Fibroblast of lung (primary cell): ENCODE data around the gene ULK3. TPM values are rescaled to one million over a fixed set of nuclear protein-coding genes. Genes with fewer than 3 reads are reported as not detected.

ENCODE experiments used
- DNase-seq, 2 donors: peaks; one replicate each; pipeline versions ENCODE4 v3.0.0 to v3.0.0-alpha.2; 2010; ENCODE audit warnings: low read depth in 2 of 2
- H2AFZ ChIP-seq: 2 replicates; pipeline ENCODE4 v1.5.1; 2012; ENCODE audit warnings: low read length, control low read depth, inconsistent platforms
- H3K27ac ChIP-seq: 2 replicates; pipeline ENCODE4 v1.5.1; 2011; ENCODE audit warnings: low read length, control low read depth; ENCODE audit not compliant: insufficient read depth
- H3K27me3 ChIP-seq: 2 replicates; pipeline ENCODE4 v1.5.1; 2011; ENCODE audit warnings: mild to moderate bottlenecking, low read length; ENCODE audit not compliant: control insufficient read depth, insufficient read depth
- H3K36me3 ChIP-seq: 2 replicates; pipeline ENCODE4 v1.5.1; 2011; ENCODE audit warnings: low read length; ENCODE audit not compliant: control insufficient read depth, insufficient read depth
- H3K4me1 ChIP-seq: 2 replicates; pipeline ENCODE4 v1.5.1; 2011; ENCODE audit warnings: low read length; ENCODE audit not compliant: control insufficient read depth, insufficient read depth; ENCODE audit errors: extremely low read depth
- H3K4me2 ChIP-seq: 2 replicates; pipeline ENCODE4 v1.5.1; 2011; ENCODE audit warnings: low read length, control low read depth; ENCODE audit not compliant: insufficient read depth; ENCODE audit errors: extremely low read depth
- H3K4me3 ChIP-seq, 4 experiments: fragments of 200-600 bp in 1 of 4; sonication (generic) in 1 of 4; replicated peaks in 1 of 4; 2 replicates each; pipeline ENCODE4 v1.5.1; 2011 to 2016; ENCODE audit warnings: low read length in 4 of 4, low read depth in 3 of 4, mild to moderate bottlenecking in 3 of 4, control low read depth in 2 of 4, inconsistent platforms in 1 of 4, mixed read lengths in 1 of 4; ENCODE audit not compliant: insufficient read depth in 1 of 4; ENCODE audit errors: control extremely low read depth in 1 of 4
- H3K79me2 ChIP-seq: 2 replicates; pipeline ENCODE4 v1.5.1; 2012; ENCODE audit warnings: mild to moderate bottlenecking, low read length, inconsistent platforms; ENCODE audit not compliant: control insufficient read depth, insufficient read depth
- H3K9ac ChIP-seq: 2 replicates; pipeline ENCODE4 v1.5.1; 2011; ENCODE audit warnings: mild to moderate bottlenecking, low read length, control low read depth; ENCODE audit not compliant: insufficient read depth
- H3K9me3 ChIP-seq: 2 replicates; pipeline ENCODE4 v1.5.1; 2012; ENCODE audit warnings: low read depth, low read length; ENCODE audit not compliant: control insufficient read depth, insufficient read depth
- H4K20me1 ChIP-seq: 2 replicates; pipeline ENCODE4 v1.5.1; 2011; ENCODE audit warnings: low read length; ENCODE audit not compliant: control insufficient read depth, insufficient read depth; ENCODE audit errors: extremely low read depth
- CTCF ChIP-seq, 2 donors: IDR thresholded peaks in 1 of 2; conservative IDR thresholded peaks in 1 of 2; 1 replicate in 1 of 2; 2 replicates in 1 of 2; pipeline ENCODE4 v1.5.1; 2011 to 2012; ENCODE audit warnings: low read length in 2 of 2, control low read depth in 1 of 2, inconsistent platforms in 1 of 2, low read depth in 1 of 2, mild to moderate bottlenecking in 1 of 2
- EZH2 ChIP-seq: IDR thresholded peaks from 2 replicates; pipeline ENCODE4 v1.5.1; 2012; ENCODE audit warnings: low read length, control low read depth, mild to moderate bottlenecking; ENCODE audit errors: missing control alignments
- polyA plus RNA-seq, 2 donors: library from polyadenylated mRNA; depleted of rRNA in 1 of 2; stranded (reverse) in 1 of 2; unstranded in 1 of 2; fragments of >200 nt; gene quantifications; 2 replicates each; pipeline ENCODE4 v1.2.1, GENCODE V29; 2011 to 2012; ENCODE audit warnings: missing spikeins in 1 of 2
- total RNA-seq: library from RNA; depleted of rRNA; stranded (reverse); fragments of >200 nt; gene quantifications from 2 replicates; pipeline ENCODE4 v1.2.1, GENCODE V29; 2014

Gene ULK3
- total and polyA plus RNA-seq, 2 donors (not counting 1 experiment from before 2014, with no cell fraction given), result 8.8 to 11.4 TPM

- TF ChIP-seq CTCF (conservative IDR thresholded peaks at IDR 0.05 in 1 of 2, IDR thresholded peaks at IDR 0.05 in 1 of 2; ENCODE audit: low read depth in 1 of 2, low read length in 2 of 2) (no peak), EZH2 (no peak)
- H2AFZ ChIP-seq, result peak overlapping the region; percentile 33
- peaks cover 4% of the 10 kb centered on the region for H3K79me2 ChIP-seq
- H3K36me3 ChIP-seq, result peaks cover 9% of the 10 kb centered on the region
- H4K20me1 ChIP-seq, result no peaks in the 10 kb centered on the region
- H3K4me2 ChIP-seq, result peak overlapping the region; percentile 97
- DNase-seq, result no peak
- peak overlapping the region; percentile 88 to 95 (median 91) for H3K4me3 ChIP-seq
- H3K27ac ChIP-seq, result peak overlapping the region; percentile 63
- no peaks in the 10 kb centered on the region for H3K9me3 ChIP-seq
- H3K9ac ChIP-seq, result no peak overlapping the region
- H3K4me1 ChIP-seq, result peaks cover 4% of the 10 kb centered on the region
- H3K27me3 ChIP-seq, result no peaks in the 10 kb centered on the region
Observed at GRCh38 chr15:74890665-74890960, 47.7 kb upstream of the ULK3 start.

- peak within 1 kb of the TSS; percentile 97 for H3K4me2 ChIP-seq
- peaks cover 9% of the 10 kb centered on the region for H3K36me3 ChIP-seq
- H3K9ac ChIP-seq, result peak within 1 kb of the TSS; percentile 81
- peak within 1 kb of the TSS; percentile 99 for H2AFZ ChIP-seq
- H3K9me3 ChIP-seq, result no peaks in the 10 kb centered on the region
- H4K20me1 ChIP-seq, result no peaks in the 10 kb centered on the region
- no peaks in the 10 kb centered on the region for H3K27me3 ChIP-seq
- no peak for TF ChIP-seq CTCF (conservative IDR thresholded peaks at IDR 0.05 in 1 of 2, IDR thresholded peaks at IDR 0.05 in 1 of 2; ENCODE audit: low read depth in 1 of 2, low read length in 2 of 2)
- no peak for TF ChIP-seq EZH2
- H3K27ac ChIP-seq, result peak within 1 kb of the TSS; percentile 63
- peaks cover 4% of the 10 kb centered on the region for H3K79me2 ChIP-seq
- H3K4me3 ChIP-seq, result peak within 1 kb of the TSS; percentile 88 to 95 (median 91)
- peak; percentile 74 to 78 for DNase-seq
- peaks cover 4% of the 10 kb centered on the region for H3K4me1 ChIP-seq
Observed at GRCh38 chr15:74889883-74890664, 47.1 kb upstream of the ULK3 start, which contains the start of gene MPI. MPI (plus strand) TSS chr15:74890042; CDS start chr15:74890074, 32 bp downstream.

- DNase-seq, result peak; percentile 39 to 65
- peaks cover 9% of the 10 kb centered on the region for H3K36me3 ChIP-seq
- peak overlapping the region; percentile 97 for H3K4me2 ChIP-seq
- H4K20me1 ChIP-seq, result no peaks in the 10 kb centered on the region
- H3K4me1 ChIP-seq, result peaks cover 4% of the 10 kb centered on the region
- no peak overlapping the region for H3K9ac ChIP-seq
- H3K9me3 ChIP-seq, result no peaks in the 10 kb centered on the region
- peak overlapping the region; percentile 99 for H2AFZ ChIP-seq
- peak overlapping the region; percentile 88 to 95 (median 91) for H3K4me3 ChIP-seq
- peaks cover 4% of the 10 kb centered on the region for H3K79me2 ChIP-seq
- no peak for TF ChIP-seq CTCF (conservative IDR thresholded peaks at IDR 0.05 in 1 of 2, IDR thresholded peaks at IDR 0.05 in 1 of 2; ENCODE audit: low read depth in 1 of 2, low read length in 2 of 2)
- TF ChIP-seq EZH2, result no peak
- peak overlapping the region; percentile 63 for H3K27ac ChIP-seq
- no peaks in the 10 kb centered on the region for H3K27me3 ChIP-seq
Observed at GRCh38 chr15:74889390-74889882, 46.5 kb upstream of the ULK3 start.
